PFSK-1 (cell line): ENCODE measurements around the gene ODAD4.

Experiments used
- FOXP2 ChIP-seq: optimal IDR thresholded peaks from 2 replicates; pipeline ENCODE3; 2011; ENCODE audit warnings: borderline replicate concordance, control low read depth, inconsistent platforms; ENCODE audit not compliant: insufficient read depth; ENCODE audit errors: extremely low read length, extremely low read depth
- POLR2AphosphoS5 ChIP-seq: IDR thresholded peaks from 2 replicates; pipeline ENCODE4 v1.6.1; 2012; ENCODE audit warnings: low read depth, mild to moderate bottlenecking, control low read depth, low read length, moderate library complexity
- SIN3A ChIP-seq: IDR thresholded peaks from 2 replicates; pipeline ENCODE4 v1.6.1; 2012; ENCODE audit warnings: mild to moderate bottlenecking, low read length, moderate library complexity, borderline replicate concordance; ENCODE audit not compliant: insufficient read depth
- TAF1 ChIP-seq: IDR thresholded peaks from 2 replicates; pipeline ENCODE4 v1.6.1; 2012; ENCODE audit warnings: low read length, control low read depth, borderline replicate concordance; ENCODE audit not compliant: insufficient read depth
- TF ChIP-seq, protein P1 (sequence below), 2 experiments: IDR thresholded peaks; 2 replicates each; pipeline versions ENCODE4 v1.6.1 to v1.8.0; 2011 to 2012; ENCODE audit warnings: low read depth in 2 of 2, low read length in 2 of 2, control low read depth in 1 of 2, inconsistent platforms in 1 of 2, mild to moderate bottlenecking in 1 of 2, moderate library complexity in 1 of 2; ENCODE audit not compliant: insufficient read depth in 1 of 2

The ODAD4 gene

DNA sequence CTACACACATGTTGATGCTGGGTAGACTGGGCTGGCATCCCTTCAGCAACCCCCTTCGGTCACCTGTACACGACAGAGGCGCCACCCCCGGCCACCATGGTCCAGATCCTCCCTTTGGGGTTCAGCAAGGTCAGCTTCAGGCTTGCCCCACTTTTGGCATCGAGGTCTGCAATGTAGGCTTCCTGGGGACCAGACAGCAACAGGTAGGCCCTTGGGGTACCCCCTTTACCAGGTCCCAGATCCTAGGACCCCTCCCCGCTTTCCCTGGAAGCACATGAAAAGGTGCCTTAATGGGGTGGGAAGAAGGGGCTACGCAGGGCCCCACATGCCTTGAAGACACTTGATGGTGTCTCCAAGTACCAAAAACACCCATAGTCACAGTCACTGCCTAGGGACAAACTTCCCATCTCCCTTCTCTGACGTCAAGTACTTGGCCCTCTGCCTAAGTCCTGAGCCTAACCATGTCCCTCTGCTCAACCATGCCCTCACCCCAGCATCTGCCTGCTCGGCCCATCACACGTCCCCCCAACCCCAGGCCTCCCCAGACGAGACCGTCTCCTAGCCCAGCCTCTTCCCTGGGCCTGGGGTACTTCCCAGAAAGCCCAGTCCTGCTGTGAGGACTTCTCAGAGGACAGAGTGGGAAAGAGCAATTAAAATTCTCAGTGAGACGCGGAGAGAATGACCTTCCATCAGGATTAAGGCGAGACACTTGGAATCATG, 23.8 kb upstream of the ODAD4 start:
- TF ChIP-seq SIN3A (no peak), POLR2AphosphoS5 (no peak), FOXP2 (no peak), TAF1 (no peak)
- TF ChIP-seq, protein P1, sequence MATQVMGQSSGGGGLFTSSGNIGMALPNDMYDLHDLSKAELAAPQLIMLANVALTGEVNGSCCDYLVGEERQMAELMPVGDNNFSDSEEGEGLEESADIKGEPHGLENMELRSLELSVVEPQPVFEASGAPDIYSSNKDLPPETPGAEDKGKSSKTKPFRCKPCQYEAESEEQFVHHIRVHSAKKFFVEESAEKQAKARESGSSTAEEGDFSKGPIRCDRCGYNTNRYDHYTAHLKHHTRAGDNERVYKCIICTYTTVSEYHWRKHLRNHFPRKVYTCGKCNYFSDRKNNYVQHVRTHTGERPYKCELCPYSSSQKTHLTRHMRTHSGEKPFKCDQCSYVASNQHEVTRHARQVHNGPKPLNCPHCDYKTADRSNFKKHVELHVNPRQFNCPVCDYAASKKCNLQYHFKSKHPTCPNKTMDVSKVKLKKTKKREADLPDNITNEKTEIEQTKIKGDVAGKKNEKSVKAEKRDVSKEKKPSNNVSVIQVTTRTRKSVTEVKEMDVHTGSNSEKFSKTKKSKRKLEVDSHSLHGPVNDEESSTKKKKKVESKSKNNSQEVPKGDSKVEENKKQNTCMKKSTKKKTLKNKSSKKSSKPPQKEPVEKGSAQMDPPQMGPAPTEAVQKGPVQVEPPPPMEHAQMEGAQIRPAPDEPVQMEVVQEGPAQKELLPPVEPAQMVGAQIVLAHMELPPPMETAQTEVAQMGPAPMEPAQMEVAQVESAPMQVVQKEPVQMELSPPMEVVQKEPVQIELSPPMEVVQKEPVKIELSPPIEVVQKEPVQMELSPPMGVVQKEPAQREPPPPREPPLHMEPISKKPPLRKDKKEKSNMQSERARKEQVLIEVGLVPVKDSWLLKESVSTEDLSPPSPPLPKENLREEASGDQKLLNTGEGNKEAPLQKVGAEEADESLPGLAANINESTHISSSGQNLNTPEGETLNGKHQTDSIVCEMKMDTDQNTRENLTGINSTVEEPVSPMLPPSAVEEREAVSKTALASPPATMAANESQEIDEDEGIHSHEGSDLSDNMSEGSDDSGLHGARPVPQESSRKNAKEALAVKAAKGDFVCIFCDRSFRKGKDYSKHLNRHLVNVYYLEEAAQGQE (IDR thresholded peaks at IDR 0.05; ENCODE audit: insufficient read depth in 1 of 2, low read depth in 2 of 2, low read length in 2 of 2), result no peak

- TF ChIP-seq SIN3A (no peak), TAF1 (no peak), POLR2AphosphoS5 (no peak), FOXP2 (no peak)
- TF ChIP-seq, protein P1 (IDR thresholded peaks at IDR 0.05; ENCODE audit: insufficient read depth in 1 of 2, low read depth in 2 of 2, low read length in 2 of 2), result no peak
Observed at GRCh38 chr17:41907185-41907556, 23.2 kb upstream of the ODAD4 start.

DNA sequence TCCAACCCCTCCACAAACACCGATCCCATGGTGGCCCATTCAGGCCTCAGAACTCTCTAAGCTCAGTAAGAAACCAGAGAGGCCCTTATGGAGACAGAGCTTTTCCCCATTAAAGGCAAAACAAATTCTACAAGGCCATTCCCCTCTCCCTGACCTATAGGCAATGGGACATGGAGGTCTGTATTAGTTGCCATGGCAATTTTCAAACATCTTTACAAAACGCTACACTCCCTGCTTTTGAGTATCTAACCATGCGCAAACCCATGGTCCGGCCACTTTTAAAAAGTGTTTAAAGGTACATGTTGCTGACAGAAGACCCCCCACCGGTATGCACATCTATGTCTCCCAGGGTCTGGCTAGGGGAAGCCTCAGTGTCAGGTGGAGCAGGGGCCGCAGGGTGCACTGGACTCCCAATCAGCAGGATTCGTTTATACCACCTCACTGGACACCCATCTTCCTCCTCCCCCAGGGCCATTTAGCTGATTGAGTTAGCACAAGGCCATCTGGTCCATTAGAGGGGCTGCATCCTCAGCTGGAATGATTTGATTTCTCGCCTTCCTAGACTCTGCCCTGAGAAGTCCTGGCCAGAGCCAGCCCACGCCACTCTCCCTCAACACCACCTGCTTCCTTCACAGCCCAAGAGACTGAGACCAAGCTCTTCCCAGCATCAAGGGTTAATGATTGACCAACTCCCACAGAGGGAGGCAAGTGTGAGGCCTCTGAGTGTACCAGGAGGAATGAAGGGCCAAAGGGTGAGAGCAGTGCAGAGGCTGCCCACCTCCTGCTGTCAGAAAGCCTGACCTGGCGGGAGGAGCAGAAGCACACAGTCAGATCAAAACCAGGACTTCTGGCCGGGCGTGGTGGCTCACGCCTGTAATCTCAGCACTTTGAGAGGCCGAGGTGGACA, 22.5 kb upstream of the ODAD4 start:
- TF ChIP-seq TAF1 (no peak), SIN3A (no peak), FOXP2 (no peak), POLR2AphosphoS5 (no peak)
- TF ChIP-seq, protein P1 (IDR thresholded peaks at IDR 0.05; ENCODE audit: insufficient read depth in 1 of 2, low read depth in 2 of 2, low read length in 2 of 2), result no peak

- TF ChIP-seq FOXP2 (no peak), SIN3A (no peak), TAF1 (no peak), POLR2AphosphoS5 (no peak)
- TF ChIP-seq, protein P1 (IDR thresholded peaks at IDR 0.05; ENCODE audit: insufficient read depth in 1 of 2, low read depth in 2 of 2, low read length in 2 of 2), result no peak
Observed at GRCh38 chr17:41909088-41909487, 21.3 kb upstream of the ODAD4 start.
